Daoy (cell line): ENCODE results near the gene ROM1. TPM values are rescaled to one million over a fixed set of nuclear protein-coding genes. Genes with fewer than 3 reads are reported as not detected.
"Not testable (repeated sequence)": the region's sequence is repeated elsewhere in the genome, so short reads cannot be mapped to it uniquely, and the experiment has no call there.

Experiments
- DNase-seq: peaks from one replicate; pipeline ENCODE4 v3.0.0-alpha.2; 2015; ENCODE audit warnings: low read depth
- total RNA-seq: library from RNA; depleted of rRNA; stranded (reverse); fragments of >200 nt; shearing (Covaris generic); gene quantifications from 2 replicates; pipeline ENCODE4 v1.2.3, GENCODE V29; 2014; rRNA removed

ROM1 gene
- 0.33 and 2.7 TPM in 2 replicates for total RNA-seq

- peak; percentile 84 for DNase-seq
Observed at GRCh38 chr11:62612366-62613290, at the start of gene ROM1, which contains the start of gene EML3. TSS of gene ROM1 (plus strand) at chr11:62613257. CDS start at chr11:62613282, 25 bp downstream. TSS of gene EML3 (minus strand) at chr11:62612775. CDS start at chr11:62612457, 318 bp downstream.

- DNase-seq: no peak
Observed at GRCh38 chr11:62565100-62565802, 47.8 kb upstream of the ROM1 start.

GRCh38 chr11:62566247-62566646 is 46.8 kb upstream of the ROM1 start:
- DNase-seq: no peak

- no peak for DNase-seq
Observed at GRCh38 chr11:62567018-62567633, 45.9 kb upstream of the ROM1 start.

GRCh38 chr11:62569611-62570010 is 43.4 kb upstream of the ROM1 start:
- DNase-seq: no peak

GRCh38 chr11:62570903-62571302 is 42.2 kb upstream of the ROM1 start:
- not testable (repeated sequence) for DNase-seq

GRCh38 chr11:62571493-62571892 is 41.6 kb upstream of the ROM1 start:
- not testable (repeated sequence) for DNase-seq

GRCh38 chr11:62572431-62572830 is 40.6 kb upstream of the ROM1 start:
- no peak for DNase-seq

GRCh38 chr11:62573006-62573591 is 40.0 kb upstream of the ROM1 start:
- DNase-seq: no peak

GRCh38 chr11:62573592-62574362 is 39.3 kb upstream of the ROM1 start, which contains the start of gene EEF1G:
TSS of gene EEF1G (minus strand) at chr11:62573891. CDS start at chr11:62573842, 49 bp downstream.
- peak; percentile 99 for DNase-seq

- DNase-seq: peak; percentile 27
Observed at GRCh38 chr11:62574363-62575071, 38.5 kb upstream of the ROM1 start.

- DNase-seq: peak; percentile 13
Observed at GRCh38 chr11:62575156-62575555, 37.9 kb upstream of the ROM1 start.

- DNase-seq: no peak
Observed at GRCh38 chr11:62575837-62576236, 37.2 kb upstream of the ROM1 start.

- DNase-seq: no peak
Observed at GRCh38 chr11:62577046-62577714, 35.9 kb upstream of the ROM1 start.

GRCh38 chr11:62578541-62578940 is 34.5 kb upstream of the ROM1 start:
- DNase-seq: no peak

- no peak for DNase-seq
Observed at GRCh38 chr11:62579252-62579651, 33.8 kb upstream of the ROM1 start.

- DNase-seq: no peak
Observed at GRCh38 chr11:62580959-62581715, 31.9 kb upstream of the ROM1 start.

GRCh38 chr11:62581735-62582134 is 31.3 kb upstream of the ROM1 start:
- DNase-seq: not testable (repeated sequence)

GRCh38 chr11:62585356-62585755 is 27.7 kb upstream of the ROM1 start:
- DNase-seq: not testable (repeated sequence)
